GM21367 (cell line): Measurements from ENCODE around the gene ABCF3.

ENCODE experiments used
- ATAC-seq: cut with Tn5 transposase; IDR thresholded peaks from one replicate; pipeline ENCODE4 v1.9.1; 2021; ENCODE audit not compliant: unreplicated experiment

The ABCF3 gene

DNA sequence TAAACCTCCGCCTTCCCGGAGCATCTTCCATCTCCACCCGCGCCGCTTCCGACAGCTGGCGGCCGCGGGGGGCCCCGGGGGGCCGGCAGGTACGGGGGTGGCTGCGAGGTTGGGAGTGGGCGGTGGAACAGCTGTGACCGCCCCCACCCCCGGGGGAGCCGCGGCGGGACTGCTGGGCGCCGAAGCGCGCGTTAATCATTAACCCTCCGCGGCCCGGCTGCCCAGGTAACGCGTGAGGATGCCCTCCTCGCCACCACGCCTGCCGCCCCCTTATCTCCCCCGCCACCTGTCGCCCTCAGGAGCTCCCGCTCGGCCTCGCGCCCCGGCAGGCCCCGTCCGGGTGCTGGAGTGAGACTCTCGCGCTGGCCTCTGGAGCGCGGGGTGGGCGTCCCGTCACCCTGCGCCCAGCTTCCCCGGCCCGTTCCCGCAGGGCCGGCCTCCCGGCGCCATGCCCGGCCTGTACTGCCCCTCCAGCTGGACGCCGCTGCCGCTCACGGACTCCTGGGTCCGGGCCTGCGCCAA lies 44.1 kb downstream of the ABCF3 start:
- no peak for ATAC-seq

DNA sequence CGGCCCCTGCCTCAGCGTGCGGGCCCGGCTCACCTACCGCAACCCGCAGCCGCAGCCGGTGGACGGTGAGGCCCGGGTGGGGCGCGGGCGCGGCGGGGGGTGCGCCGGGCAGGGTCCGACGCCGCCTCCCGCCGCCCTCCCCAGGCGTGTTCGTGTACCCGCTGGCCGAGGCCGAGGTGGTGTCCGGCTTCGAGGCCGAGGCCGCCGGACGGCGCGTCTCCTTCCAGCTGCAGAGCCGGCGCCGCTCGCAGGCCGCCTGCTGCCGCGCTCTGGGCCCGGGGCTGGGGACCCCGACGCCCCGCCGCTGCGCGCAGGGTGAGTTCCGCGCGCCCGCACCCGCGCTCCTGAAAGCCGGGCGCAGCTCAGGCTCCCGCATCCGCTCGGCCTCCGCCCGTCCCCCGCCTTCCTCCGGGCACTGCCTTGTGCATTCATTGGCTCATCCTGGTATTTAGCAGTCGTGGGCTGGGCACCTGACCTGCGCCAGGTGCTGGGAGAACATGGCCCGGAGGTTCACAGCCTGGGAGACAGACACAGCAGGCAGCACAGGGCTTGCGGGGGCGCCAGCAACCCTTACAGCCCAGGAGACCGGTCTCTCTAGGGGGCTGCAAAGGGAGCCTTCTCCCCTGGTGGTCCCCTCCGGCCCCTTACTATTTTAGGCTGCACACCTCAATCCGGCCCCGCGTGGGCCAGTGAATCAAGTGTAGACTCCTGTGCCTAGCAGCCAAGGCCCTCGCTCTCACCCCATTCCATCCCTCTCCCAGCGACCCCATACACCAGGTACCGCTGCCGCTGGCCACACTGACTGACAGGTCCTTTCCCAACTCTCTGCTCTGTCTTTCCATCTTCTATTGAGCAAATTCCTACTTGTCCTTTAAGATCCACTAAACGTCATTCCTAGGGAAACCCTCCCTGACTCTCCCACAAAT lies 44.9 kb downstream of the ABCF3 start:
- no peak for ATAC-seq

DNA sequence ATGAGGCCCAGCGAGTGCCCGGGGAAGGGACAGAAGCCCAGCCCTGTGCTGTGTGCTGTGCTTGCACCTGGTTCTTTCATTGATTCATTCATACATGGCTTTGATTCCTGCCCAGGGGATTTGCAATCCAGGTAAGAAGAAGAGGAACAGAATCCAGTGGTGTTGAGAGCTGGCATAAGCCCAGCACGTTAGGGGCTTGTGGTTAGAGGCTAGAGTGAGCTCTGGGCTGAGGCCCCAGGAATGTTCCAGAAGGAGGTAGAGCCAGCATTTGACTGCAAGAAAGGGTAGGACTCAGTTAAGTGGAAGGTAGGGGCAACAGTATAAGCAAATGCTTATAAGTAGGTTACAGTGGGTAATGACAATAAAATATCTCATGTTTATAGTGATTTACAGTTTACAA lies 45.7 kb downstream of the ABCF3 start:
- no peak for ATAC-seq

DNA sequence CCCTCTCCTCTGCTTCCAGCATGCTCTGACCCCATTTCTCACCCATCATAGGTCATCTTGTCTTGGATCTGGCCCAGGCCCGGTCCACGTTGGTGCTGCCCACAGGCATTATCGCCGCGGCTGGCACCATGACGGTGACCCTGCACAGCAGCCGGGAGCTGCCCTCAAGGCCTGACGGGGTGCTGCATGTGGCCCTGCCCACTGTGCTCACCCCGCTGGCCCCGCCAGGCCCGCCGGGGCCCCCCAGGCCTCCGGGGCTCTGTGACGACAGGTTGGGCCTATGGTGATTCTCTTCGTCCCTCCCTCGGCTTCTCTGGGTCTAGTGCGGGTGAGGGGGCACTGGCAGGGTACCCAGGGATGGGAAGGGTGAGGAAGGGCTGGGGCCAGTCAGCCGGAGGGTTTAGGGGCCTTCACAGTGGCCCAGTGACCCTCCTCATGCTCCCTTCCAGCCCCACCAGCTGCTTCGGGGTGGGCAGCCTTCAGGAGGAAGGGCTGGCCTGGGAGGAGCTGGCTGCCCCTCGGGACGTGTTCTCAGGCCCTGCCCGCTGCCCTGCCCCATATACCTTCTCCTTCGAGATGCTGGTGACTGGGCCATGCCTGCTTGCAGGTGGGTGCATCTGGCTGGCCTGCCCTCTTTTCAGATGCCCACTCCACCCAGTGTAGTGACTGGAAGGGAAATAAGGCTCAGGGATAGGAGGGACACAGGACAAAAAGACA lies 47.3 kb downstream of the ABCF3 start:
- no peak for ATAC-seq

DNA sequence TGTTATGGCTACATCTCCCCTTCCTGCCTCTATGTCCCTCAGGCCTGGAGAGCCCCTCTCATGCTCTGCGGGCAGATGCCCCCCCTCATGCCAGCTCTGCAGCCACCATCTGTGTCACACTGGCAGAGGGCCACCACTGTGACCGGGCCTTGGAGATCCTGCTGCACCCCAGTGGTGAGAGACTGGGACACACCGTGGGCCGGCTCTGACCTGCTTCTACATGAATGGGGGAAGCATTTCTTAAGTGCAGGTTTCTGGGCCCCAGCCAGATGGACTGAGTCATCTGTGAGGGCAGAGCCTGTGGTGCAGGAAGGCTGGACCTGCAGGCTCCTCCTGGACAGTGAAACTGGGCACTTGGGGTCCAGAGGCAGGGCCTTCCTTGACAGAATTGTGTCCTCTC lies 48.2 kb downstream of the ABCF3 start:
- ATAC-seq: no peak

DNA sequence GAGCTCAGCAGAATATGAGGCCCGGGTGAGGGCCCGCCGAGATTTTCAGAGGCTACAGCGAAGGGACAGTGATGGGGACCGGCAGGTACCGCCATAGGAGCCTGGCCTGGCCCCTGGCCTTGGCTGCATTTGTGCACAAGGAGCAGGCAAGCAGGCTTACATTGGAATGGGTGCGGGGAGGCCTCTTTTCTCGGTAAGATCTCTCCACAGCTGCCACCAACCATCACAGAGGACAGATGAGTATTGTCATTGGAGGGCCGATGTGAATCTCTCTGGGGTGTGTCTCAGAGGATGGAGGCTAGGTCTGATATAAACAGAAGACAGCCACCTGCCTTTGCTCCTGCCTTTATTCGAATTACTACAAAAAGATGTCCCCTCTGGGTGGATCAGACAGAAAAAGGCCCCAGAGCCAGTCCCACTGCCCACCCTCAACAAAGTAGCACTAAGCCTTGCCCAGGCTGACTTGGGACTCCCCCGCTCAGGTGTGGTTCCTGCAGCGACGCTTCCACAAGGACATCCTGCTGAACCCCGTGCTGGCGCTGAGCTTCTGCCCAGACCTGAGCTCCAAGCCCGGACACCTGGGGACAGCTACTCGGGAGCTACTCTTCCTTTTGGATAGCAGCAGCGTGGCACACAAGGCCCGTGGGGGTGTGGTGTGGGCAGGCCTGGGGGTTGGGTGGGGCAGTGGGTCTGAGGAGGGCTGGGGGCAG lies 48.8 kb downstream of the ABCF3 start:
- no peak for ATAC-seq

DNA sequence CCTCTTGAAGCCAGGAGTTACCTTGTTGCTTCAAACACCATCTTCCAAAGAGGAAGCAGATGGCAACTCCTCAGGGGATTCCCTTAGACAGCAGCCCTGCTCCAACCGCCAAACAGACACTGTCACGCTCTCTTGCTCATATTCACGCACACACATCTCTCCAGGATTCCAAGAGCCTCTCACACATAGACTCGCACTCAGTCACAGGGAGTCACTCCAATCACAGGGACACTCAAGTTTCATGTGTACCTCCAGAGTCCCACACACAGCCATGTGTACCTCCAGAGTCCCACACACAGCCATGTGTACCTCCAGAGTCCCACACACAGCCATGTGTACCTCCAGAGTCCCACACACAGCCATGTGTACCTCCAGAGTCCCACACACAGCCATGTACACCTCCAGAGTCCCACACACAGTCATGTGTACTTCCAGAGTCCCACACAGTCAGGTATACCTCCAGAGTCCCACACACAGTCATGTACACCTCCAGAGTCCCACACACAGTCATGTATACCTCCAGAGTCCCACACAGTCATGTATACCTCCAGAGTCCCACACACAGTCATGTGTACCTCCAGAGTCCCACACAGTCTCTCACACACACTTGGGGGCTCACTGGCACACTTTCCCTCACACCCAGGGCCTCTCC lies 49.5 kb downstream of the ABCF3 start:
- ATAC-seq: no peak

DNA sequence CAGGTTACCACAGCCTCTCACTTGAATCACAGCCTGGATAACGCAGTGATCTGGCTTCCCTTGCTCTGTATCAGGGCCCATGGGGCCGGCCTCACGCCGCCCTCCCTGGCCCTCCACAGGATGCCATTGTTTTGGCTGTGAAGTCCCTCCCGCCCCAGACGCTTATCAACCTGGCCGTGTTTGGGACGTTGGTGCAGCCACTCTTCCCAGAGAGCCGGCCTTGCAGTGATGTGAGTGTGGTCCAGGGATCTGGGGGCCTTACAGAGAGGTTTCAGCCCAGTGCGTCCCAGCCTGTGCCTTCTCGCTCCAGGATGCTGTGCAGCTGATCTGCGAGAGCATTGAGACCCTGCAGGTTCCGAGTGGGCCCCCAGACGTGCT lies 50.0 kb downstream of the ABCF3 start:
- ATAC-seq: no peak

DNA sequence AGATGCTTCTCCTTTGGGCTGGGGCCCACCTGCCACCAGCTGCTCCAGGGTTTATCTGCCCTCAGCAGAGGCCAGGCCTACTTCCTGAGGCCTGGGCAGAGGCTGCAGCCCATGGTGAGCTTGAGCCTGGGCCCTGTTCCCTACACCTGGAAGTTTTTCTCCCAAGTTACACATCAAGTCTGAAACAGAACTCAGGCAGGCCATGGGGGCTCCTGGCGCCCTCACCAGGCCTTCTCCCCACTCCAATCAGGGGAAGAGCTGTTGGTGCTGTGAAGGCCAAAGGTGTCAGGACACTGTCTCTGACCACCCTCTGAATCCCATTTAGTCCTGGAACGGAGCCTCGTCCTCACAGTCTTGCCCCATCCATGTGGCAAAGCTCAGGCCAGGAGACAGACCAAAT lies 50.6 kb downstream of the ABCF3 start:
- ATAC-seq: no peak

DNA sequence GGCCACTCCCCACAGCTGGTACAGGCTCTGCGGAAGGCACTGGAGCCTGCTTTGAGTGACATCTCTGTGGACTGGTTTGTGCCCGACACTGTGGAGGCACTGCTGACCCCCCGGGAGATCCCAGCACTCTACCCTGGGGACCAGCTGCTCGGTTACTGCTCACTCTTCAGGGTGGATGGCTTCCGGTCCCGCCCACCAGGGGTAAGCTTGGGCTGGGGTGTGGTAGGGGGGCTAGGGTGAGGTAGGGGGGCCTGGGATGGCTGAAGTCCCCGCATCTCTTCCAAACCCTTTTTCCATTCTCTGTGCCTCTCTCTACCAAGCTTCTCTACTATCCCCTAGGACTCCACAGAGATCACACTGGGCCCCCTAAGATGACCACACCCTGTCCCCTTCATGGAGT lies 51.2 kb downstream of the ABCF3 start:
- no peak for ATAC-seq

DNA sequence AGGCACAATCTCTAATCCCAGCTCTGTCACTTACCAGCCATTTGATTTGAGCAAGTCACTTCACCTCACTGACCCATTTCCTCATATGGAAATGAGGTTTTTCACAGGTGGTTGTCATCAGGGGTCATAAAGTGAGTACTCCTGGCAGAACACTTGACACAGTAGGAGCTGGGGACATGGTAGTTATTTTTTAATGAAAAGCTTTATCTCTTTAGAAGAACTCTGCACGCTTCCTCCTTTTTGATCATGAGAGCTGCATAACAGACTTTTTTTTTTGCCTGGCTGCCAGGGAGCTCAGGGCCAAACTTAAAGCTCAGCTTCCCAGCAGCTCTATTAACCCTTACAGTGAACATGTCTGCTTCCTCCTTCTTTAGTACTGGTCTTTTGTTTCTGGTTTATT lies 51.8 kb downstream of the ABCF3 start:
- ATAC-seq: no peak

DNA sequence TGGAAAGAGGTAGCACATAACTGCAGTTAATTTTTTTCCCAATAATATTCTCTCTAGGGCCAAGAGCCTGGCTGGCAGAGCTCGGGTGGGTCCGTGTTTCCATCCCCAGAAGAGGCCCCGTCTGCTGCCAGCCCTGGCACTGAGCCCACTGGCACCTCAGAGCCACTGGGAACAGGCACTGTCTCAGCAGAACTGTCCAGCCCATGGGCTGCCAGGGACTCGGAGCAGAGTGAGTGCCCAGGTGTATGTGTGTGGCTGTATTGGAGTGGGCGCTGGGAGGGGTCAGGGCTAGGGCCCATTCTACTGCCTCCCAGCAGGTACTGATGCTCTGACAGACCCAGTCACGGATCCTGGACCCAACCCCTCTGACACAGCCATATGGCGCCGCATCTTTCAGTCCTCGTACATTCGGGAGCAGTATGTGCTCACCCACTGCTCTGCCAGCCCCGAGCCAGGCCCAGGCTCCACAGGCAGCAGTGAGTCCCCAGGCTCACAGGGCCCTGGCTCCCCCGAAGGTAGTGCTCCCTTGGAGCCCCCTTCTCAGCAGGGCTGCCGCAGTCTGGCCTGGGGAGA lies 52.3 kb downstream of the ABCF3 start:
- ATAC-seq: no peak

DNA sequence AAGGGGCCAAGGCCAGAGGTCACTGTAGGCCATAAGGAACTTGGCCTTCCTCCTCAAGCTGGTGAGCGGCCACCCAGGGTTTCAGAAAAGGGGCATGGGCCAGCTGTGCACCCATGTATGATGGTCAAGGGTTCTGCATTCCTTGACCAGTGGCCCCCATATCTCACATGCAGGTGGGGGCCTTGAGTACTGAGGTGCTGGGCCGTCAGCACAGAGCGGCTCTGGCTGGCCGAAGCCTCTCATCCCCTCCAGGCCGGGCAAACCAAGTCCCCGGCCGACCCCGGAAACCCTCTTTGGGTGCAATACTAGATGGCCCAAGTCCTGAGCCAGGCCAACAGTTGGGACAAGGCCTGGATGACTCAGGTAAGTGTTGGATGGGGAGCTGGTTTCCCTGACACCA lies 53.2 kb downstream of the ABCF3 start:
- no peak for ATAC-seq

DNA sequence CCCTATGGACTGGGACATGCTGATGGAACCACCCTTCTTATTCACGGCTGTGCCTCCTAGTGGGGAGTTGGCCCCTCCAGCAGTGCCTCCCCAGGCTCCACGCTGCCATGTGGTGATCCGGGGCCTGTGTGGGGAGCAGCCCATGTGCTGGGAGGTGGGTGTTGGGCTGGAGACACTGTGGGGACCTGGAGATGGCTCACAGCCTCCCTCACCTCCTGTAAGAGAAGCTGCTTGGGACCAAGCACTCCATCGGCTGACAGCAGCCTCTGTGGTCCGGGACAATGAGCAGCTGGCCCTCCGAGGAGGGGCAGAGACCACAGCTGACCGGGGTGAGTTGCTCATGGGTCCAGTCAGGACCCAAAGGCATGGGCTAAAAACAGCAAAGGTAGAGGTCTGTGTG lies 53.7 kb downstream of the ABCF3 start:
- ATAC-seq: no peak

DNA sequence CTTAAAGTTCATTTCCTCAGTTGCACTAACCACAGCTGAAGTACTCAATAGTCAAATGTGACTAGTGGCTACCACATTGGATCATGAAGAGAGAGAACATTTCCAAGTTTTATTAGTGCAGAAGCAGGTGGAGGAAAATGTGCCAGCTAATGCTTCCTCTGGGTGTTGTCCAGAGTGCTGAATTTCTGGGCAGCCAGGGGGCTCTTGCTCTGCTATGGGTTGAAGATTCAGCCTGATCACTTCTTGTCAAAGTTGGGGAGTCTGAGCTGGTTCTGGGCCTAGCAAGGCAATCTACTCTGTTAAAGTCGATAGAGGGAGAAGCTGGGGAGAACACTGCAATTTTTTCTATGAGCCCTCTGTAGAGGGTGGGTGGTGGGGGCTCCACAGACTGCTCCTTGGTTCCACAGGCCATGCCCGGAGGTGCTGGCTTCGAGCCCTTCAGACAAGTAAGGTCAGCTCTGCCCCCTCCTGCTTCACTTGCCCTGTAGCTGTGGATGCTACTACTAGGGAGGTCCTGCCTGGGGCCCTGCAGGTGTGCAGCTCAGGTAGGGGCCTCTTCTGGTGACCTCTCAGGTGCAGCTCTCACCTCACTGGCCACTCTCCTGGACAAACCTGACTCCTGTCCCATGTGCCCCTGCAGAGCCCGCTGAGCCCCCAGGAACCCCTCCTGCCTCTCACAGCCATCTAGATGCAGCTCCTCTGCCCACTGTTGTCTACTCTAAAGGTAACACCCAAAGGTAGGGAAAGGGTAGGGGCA lies 54.6 kb downstream of the ABCF3 start:
- no peak for ATAC-seq

DNA sequence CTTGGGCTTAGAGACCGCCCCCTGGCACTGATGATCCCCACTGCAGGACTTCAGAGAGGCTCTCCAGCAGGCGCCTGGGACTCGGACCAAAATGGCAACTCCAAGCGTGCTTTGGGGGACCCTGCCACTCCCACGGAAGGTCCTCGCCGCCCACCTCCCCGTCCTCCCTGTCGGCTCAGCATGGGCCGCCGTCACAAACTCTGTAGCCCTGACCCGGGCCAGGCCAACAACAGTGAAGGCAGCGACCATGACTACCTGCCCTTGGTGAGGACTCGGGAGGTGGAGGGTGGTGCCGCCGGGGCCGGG lies 55.1 kb downstream of the ABCF3 start:
- ATAC-seq: no peak

DNA sequence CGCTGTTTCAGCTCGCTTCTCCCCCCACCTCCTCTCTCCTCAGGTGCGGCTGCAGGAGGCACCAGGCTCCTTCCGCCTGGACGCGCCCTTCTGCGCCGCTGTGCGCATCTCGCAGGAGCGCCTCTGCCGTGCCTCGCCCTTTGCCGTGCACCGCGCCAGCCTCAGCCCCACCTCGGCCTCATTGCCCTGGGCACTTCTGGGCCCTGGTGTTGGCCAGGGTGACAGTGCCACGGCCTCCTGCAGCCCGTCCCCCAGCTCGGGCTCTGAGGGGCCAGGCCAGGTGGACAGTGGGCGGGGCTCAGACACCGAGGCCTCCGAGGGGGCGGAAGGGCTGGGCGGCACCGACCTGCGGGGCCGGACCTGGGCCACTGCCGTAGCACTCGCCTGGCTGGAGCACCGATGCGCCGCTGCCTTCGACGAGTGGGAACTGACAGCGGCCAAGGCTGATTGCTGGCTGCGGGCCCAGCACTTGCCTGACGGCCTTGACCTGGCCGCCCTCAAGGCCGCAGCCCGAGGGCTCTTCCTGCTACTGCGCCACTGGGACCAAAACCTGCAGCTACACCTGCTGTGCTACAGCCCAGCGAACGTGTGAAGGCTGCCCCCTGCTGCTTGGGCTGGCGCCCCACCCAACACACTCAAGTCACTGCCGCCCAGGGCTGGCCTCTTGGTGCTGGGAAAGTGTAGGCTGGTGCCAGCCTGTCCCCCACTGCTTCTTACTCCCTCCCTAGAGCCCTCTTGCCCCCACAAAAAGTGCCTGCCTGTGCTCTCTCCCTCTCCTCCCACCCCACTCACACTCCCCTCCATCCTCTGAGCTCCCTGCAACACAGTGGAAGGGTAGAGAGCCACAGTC lies 55.7 kb downstream of the ABCF3 start:
- ATAC-seq: no peak

DNA sequence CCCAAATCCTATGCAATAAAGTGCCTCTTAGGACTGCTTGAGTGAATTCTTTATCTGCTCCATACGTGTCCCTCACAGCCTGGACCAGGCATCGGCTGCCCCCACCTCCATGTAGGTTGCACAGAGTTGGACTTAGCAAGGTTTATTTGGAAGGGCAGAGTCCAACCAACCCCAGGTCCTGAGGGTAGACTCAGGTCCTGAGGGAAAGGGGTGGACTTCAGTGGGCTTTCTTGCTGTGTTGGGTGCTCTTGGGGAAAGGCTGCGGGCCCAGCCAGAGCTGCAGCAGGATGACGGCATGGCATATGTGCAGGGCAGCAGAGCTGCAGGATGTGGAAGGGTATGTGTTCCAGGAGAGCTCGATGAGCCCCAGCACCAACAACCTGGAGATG lies 56.3 kb downstream of the ABCF3 start:
- no peak for ATAC-seq
